Peyer's patch (tissue), 4 donors: ENCODE measurements around the gene BRF1. TPM values are rescaled to one million over a fixed set of nuclear protein-coding genes. Genes with fewer than 3 reads are reported as not detected.

Experiments used
- DNase-seq, 3 donors: peaks; one replicate each; pipeline ENCODE4 v3.0.0-alpha.2; 2017 to 2019
- H3K27ac ChIP-seq, 4 donors: fragments of 200-600 bp; sonication (generic); one replicate each; pipeline ENCODE4 v1.5.1; 2016 to 2019
- H3K27me3 ChIP-seq, 2 donors: fragments of 200-600 bp; sonication (generic); one replicate each; pipeline ENCODE4 v1.5.1; 2019
- H3K36me3 ChIP-seq, 3 donors: fragments of 200-600 bp; sonication (generic); one replicate each; pipeline ENCODE4 v1.5.1; 2016 to 2019
- H3K4me1 ChIP-seq, 4 donors: fragments of 200-600 bp; sonication (generic); one replicate each; pipeline ENCODE4 v1.5.1; 2016 to 2019
- H3K4me3 ChIP-seq, 4 donors: fragments of 200-600 bp; sonication (generic); 1 replicate in 3 of 4; 2 replicates in 1 of 4; pipeline ENCODE4 v1.5.1; 2016 to 2019; ENCODE audit warnings: mild to moderate bottlenecking in 1 of 4
- H3K9me3 ChIP-seq, 4 donors: fragments of 200-600 bp; sonication (generic); one replicate each; pipeline ENCODE4 v1.5.1; 2016 to 2019; ENCODE audit warnings: mild to moderate bottlenecking in 1 of 4
- POLR2A ChIP-seq, 2 donors: fragments of 450-650 bp; IDR thresholded peaks; one replicate each; pipeline ENCODE4 v1.5.1; 2017; ENCODE audit warnings: antibody characterized with exemption in 2 of 2, mild to moderate bottlenecking in 2 of 2, moderate library complexity in 2 of 2
- total RNA-seq, 4 donors: library from RNA; depleted of rRNA; stranded (reverse); fragments of >200 nt; gene quantifications; one replicate each; pipeline ENCODE4 v1.1.0, GENCODE V29; 2016
- TF ChIP-seq, protein P1 (sequence below), 6 experiments: fragments of 450-650 bp in 4 of 6; fragments of 200-600 bp in 2 of 6; sonication (generic) in 1 of 6; IDR thresholded peaks; one replicate each; pipeline ENCODE4 v1.5.1; 2017 to 2019; ENCODE audit warnings: antibody characterized with exemption in 6 of 6, mild to moderate bottlenecking in 3 of 6, moderate library complexity in 1 of 6

The BRF1 gene
- total RNA-seq, 4 donors from 2014 or later = 40.8 to 112 (median 90.3) TPM

DNA sequence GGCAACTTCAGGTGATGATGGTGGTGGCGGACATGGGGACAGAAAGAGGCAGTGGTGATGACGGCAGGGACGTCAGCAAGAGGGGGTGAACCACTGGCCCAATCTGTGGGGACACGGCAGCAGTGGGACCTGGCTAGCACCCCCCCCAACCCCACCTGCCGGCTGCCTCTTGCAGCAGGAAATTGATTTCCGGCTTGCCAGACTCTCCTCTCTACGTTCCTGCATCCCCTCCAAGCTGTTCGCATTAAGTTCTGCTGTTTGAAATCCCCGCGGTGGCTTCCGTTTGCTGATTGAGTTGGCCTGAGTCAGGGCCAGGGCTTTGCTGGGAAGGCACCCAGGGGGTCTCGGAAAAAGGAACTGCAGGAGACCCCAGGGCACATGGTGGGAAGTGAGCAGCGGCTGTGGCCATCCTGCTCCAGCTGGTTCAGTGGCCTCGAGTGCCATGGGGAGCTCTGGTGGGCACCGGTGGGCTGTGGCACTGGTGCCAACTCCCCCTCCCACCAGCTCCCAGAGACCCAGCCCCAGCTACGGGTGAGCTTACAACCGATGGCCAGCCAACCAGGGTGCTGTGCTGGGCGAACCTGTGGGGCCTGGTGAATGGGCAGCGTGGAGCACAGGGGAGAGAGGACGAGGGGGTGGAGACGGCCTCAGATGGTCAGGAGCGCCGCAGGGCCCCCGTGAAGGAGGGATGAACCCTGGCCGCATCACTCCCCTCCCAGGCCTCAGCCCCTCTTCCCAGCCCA lies 105.1 kb downstream of the BRF1 start:
- TF ChIP-seq POLR2A (IDR thresholded peaks at IDR 0.05) = no peak
- TF ChIP-seq, protein P1, sequence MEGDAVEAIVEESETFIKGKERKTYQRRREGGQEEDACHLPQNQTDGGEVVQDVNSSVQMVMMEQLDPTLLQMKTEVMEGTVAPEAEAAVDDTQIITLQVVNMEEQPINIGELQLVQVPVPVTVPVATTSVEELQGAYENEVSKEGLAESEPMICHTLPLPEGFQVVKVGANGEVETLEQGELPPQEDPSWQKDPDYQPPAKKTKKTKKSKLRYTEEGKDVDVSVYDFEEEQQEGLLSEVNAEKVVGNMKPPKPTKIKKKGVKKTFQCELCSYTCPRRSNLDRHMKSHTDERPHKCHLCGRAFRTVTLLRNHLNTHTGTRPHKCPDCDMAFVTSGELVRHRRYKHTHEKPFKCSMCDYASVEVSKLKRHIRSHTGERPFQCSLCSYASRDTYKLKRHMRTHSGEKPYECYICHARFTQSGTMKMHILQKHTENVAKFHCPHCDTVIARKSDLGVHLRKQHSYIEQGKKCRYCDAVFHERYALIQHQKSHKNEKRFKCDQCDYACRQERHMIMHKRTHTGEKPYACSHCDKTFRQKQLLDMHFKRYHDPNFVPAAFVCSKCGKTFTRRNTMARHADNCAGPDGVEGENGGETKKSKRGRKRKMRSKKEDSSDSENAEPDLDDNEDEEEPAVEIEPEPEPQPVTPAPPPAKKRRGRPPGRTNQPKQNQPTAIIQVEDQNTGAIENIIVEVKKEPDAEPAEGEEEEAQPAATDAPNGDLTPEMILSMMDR (IDR thresholded peaks at IDR 0.05) = no peak
- Histone ChIP-seq H3K27me3 (peaks cover 0 to 26% of the 10 kb centered on the region in 2 donors), H3K27ac (peak overlapping the region in 2 of 4 donors; percentile 39 to 49)

DNA sequence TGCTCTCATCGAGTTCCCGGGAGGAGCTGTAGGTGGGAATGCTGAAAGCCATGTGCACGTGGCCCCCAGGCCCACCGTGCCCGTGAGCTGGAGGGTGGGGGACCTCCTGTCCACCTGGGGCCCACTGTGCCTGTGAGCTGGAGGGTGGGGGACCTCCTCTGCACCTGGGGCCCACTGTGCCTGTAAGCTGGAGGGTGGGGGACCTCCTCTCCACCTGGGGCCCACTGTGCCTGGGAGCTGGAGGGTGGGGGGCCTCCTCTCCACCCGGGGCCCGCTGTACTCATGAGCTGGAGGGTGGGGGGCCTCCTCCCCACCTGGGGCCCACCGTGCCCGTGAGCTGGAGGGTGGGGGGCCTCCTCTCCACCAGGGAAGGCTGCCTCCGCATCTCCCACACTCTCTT lies 105.8 kb downstream of the BRF1 start:
- TF ChIP-seq, protein P1 (IDR thresholded peaks at IDR 0.05) = no peak
- TF ChIP-seq POLR2A (IDR thresholded peaks at IDR 0.05) = no peak
- Histone ChIP-seq H3K36me3 (no peaks in the 10 kb centered on the region), H3K27me3 (peaks cover 0 to 26% of the 10 kb centered on the region in 2 donors), H3K27ac (no peak overlapping the region), H3K9me3 (no peaks in the 10 kb centered on the region), H3K4me3 (no peak overlapping the region), H3K4me1 (peaks cover 0 to 35% (median 17%) of the 10 kb centered on the region in 4 donors)
- DNase-seq = no peak

More for the DNA sequence above, 105.1 kb downstream of the BRF1 start:
- Histone ChIP-seq H3K9me3 (no peaks in the 10 kb centered on the region), H3K36me3 (no peaks in the 10 kb centered on the region), H3K4me3 (no peak overlapping the region), H3K4me1 (peaks cover 0 to 35% (median 17%) of the 10 kb centered on the region in 4 donors)
- no peak for DNase-seq

DNA sequence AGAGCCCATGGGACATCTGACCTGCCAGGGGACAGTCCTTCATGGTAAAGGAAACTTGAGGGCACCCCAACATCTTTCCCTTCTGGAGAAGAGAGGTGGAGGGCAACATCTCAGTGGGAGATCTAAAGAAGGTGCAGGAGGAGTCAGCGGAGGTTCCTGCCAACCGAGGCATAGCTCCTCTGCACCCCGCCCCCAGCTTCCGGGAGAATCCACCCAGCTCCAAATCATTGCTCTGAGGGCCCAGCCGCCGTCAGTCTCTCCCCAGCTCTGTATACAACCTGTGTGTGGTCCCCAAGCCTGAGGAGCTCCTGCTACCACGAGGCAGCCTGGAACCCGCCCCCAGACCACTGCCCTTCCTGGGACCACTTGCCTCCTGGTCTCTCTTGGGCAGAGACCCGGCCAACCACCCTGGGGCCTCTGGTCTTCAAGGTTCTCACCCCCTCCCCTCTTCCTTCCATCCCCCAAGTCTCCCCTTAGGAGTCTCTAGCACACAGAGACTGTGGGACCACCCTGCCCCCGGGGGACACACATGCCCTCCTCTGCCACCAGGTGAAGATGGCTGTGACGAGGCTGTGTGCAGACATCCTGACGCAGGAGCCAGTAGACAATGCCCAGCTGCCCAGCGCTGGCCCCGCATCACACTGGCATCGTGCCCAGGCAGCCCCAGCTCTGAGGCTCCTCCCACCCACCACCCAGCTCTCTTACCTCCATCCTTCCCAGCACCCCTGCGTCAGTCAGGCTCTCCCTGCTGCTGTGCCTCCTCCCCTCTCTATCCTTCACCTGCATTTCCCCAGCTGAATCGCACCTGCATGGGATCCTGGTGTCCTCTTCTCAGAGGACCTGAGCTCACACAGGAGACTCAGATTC lies 106.7 kb downstream of the BRF1 start:
- H3K4me1 ChIP-seq = peaks cover 0 to 35% (median 17%) of the 10 kb centered on the region in 4 donors
- peak overlapping the region in 1 of 4 donors; percentile 22 for H3K27ac ChIP-seq
- H3K9me3 ChIP-seq = no peaks in the 10 kb centered on the region
- no peak overlapping the region for H3K4me3 ChIP-seq
- peaks cover 0 to 26% of the 10 kb centered on the region in 2 donors for H3K27me3 ChIP-seq
- no peaks in the 10 kb centered on the region for H3K36me3 ChIP-seq
- no peak for TF ChIP-seq POLR2A (IDR thresholded peaks at IDR 0.05)
- TF ChIP-seq, protein P1 (IDR thresholded peaks at IDR 0.05) = no peak
- DNase-seq = peak in 1 of 3 donors; percentile 31

DNA sequence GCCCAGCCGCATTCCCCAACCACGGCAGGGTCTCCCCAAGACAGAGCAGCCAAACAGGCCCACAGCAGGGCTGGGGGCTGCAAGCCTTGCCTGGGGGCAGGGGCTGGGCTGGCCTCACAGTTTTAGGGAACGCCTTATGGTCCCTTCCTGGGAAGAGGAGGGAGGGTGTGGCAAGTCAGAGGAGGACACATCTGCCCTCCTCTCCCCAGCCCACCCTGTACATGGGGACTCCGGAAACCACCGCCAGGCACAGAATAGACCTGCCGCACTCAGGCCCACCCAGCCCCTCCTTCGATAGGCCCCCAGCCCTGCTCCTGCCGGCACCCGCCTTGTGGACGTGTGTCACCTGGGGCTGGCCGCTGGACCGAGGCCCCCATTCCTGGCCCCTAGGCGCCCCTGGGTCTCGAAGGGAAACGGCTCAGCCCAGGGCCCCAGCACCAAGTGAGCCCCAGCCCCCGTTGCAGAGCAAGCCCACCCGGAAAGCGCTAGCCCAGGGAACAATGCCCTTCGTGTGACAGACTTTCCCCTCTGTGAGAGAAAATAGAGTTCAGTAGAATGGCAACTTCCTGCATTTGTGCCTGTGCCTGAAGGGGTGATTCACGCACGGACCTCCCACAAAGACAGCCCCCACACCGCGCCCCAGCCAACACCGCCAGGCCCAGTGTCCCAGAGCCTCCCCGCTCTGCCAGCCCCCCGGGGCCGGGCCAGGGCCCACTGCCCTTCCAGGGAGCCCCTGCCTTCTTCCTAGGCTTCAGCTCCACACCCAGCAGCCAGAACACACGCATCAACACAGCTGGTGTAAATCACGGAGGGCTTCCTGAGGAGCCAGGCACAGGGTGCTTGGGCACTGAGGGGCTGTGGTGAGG lies 107.7 kb downstream of the BRF1 start:
- H3K9me3 ChIP-seq = peaks cover 0 to 4% (median 0%) of the 10 kb centered on the region in 4 donors
- H3K36me3 ChIP-seq = no peaks in the 10 kb centered on the region
- H3K4me1 ChIP-seq = peaks cover 0 to 35% (median 17%) of the 10 kb centered on the region in 4 donors
- no peak for DNase-seq
- peaks cover 0 to 26% of the 10 kb centered on the region in 2 donors for H3K27me3 ChIP-seq
- H3K27ac ChIP-seq = peak overlapping the region in 2 of 4 donors; percentile 9 to 31
- TF ChIP-seq, protein P1 (IDR thresholded peaks at IDR 0.05) = no peak
- TF ChIP-seq POLR2A (IDR thresholded peaks at IDR 0.05) = no peak
- H3K4me3 ChIP-seq = peak overlapping the region in 1 of 4 donors; percentile 12
